IMR-90 (cell line): ENCODE results near the gene SLC25A52. TPM values are rescaled to one million over a fixed set of nuclear protein-coding genes. Genes with fewer than 3 reads are reported as not detected.

Experiments
- ATAC-seq: fragments of 200-7000 bp; cut with Tn5 transposase; 2 replicates; pipeline ENCODE4 v1.9.1; 2020; ENCODE audit warnings: low read depth, mild to moderate bottlenecking, moderate library complexity
- BruUV-seq: library from RNA; stranded (reverse); fragments of 400-500 nt; replicated peaks from 2 replicates; lab custom pipeline; 2021; lab: Mats Ljungman, UMichigan
- CTCF ChIA-PET: fragments of 300-600 bp; formaldehyde crosslinking; extraction: SDS; loops from one replicate; lab custom pipeline; 2021; ENCODE audit warnings: antibody characterized with exemption; lab: Yijun Ruan, JAX
- POLR2A ChIA-PET: fragments of 300-600 bp; sonication (Branson Sonifier 250); formaldehyde crosslinking; loops from one replicate; lab custom pipeline; 2022; ENCODE audit warnings: antibody characterized with exemption; ENCODE audit not compliant: unreplicated experiment; lab: Charles Lee
- DNase-seq: peaks from one replicate; pipeline ENCODE4 v3.0.0; 2013
- H2AFZ ChIP-seq: replicated peaks from 2 replicates; pipeline ENCODE3; 2013; ENCODE audit warnings: low read length, mild to moderate bottlenecking; ENCODE audit not compliant: poor library complexity
- H2AK5ac ChIP-seq: 2 replicates; pipeline ENCODE4 v1.6.1; 2013; ENCODE audit warnings: low read depth, low read length, inconsistent platforms
- H2AK9ac ChIP-seq: replicated peaks from 2 replicates; pipeline ENCODE3; 2013; ENCODE audit warnings: mild to moderate bottlenecking, low read depth, low read length, moderate library complexity; ENCODE audit not compliant: poor library complexity
- H2BK120ac ChIP-seq: 2 replicates; pipeline ENCODE4 v1.6.1; 2013; ENCODE audit warnings: low read depth, low read length, inconsistent platforms
- H2BK15ac ChIP-seq: 3 replicates; pipeline ENCODE4 v1.6.1; 2013; ENCODE audit warnings: low read depth, low read length, inconsistent platforms
- H2BK20ac ChIP-seq: 2 replicates; pipeline ENCODE4 v1.6.1; 2013; ENCODE audit warnings: low read depth, mild to moderate bottlenecking, inconsistent platforms, low read length, moderate library complexity
- H2BK5ac ChIP-seq: 2 replicates; pipeline ENCODE4 v1.6.1; 2013; ENCODE audit warnings: mild to moderate bottlenecking, low read depth, low read length, inconsistent platforms; ENCODE audit not compliant: poor library complexity, severe bottlenecking
- H3K14ac ChIP-seq: replicated peaks from 2 replicates; pipeline ENCODE4 v1.6.1; 2013; ENCODE audit warnings: low read depth, low read length, inconsistent platforms
- H3K18ac ChIP-seq: 2 replicates; pipeline ENCODE4 v1.6.1; 2013; ENCODE audit warnings: low read depth, low read length, control low read depth
- H3K23ac ChIP-seq: 2 replicates; pipeline ENCODE4 v1.6.1; 2013; ENCODE audit warnings: low read depth, low read length, inconsistent platforms
- H3K27ac ChIP-seq: 2 replicates; pipeline ENCODE4 v1.5.1; 2013; ENCODE audit warnings: mild to moderate bottlenecking, control low read depth, low read length; ENCODE audit not compliant: insufficient read depth
- H3K27me3 ChIP-seq: 2 replicates; pipeline ENCODE4 v1.6.1; 2013; ENCODE audit warnings: low read length; ENCODE audit not compliant: control insufficient read depth, insufficient read depth
- H3K36me3 ChIP-seq: 2 replicates; pipeline ENCODE4 v1.6.1; 2013; ENCODE audit warnings: low read length, mixed read lengths; ENCODE audit not compliant: control insufficient read depth, insufficient read depth
- H3K4ac ChIP-seq: 2 replicates; pipeline ENCODE4 v1.6.1; 2013; ENCODE audit warnings: low read depth, low read length, inconsistent platforms
- H3K4me1 ChIP-seq: 2 replicates; pipeline ENCODE4 v1.6.1; 2013; ENCODE audit warnings: low read length, mixed read lengths; ENCODE audit not compliant: control insufficient read depth, insufficient read depth
- H3K4me2 ChIP-seq: 2 replicates; pipeline ENCODE4 v1.6.1; 2013; ENCODE audit warnings: low read depth, mild to moderate bottlenecking, control low read depth, low read length, moderate library complexity
- H3K4me3 ChIP-seq: 2 replicates; pipeline ENCODE4 v1.5.1; 2013; ENCODE audit warnings: low read depth, mild to moderate bottlenecking, control low read depth, low read length, moderate library complexity; ENCODE audit not compliant: insufficient read depth
- H3K56ac ChIP-seq: 2 replicates; pipeline ENCODE4 v1.6.1; 2013; ENCODE audit warnings: low read length, inconsistent platforms; ENCODE audit not compliant: insufficient read depth; ENCODE audit errors: extremely low read depth
- H3K79me1 ChIP-seq, 2 experiments: 2 replicates each; pipeline ENCODE4 v1.6.1; 2013; ENCODE audit warnings: low read length in 2 of 2, inconsistent platforms in 1 of 2, low read depth in 1 of 2
- H3K9ac ChIP-seq: 2 replicates; pipeline ENCODE4 v1.6.1; 2013; ENCODE audit warnings: low read depth, low read length, control low read depth
- H3K9me1 ChIP-seq: 2 replicates; pipeline ENCODE4 v1.6.1; 2013; ENCODE audit warnings: low read length, inconsistent platforms; ENCODE audit not compliant: insufficient read depth
- H3K9me3 ChIP-seq: 2 replicates; pipeline ENCODE4 v1.6.1; 2013; ENCODE audit warnings: low read length; ENCODE audit not compliant: control insufficient read depth, insufficient read depth
- H4K20me1 ChIP-seq: 2 replicates; pipeline ENCODE4 v1.6.1; 2013; ENCODE audit warnings: low read length, inconsistent platforms; ENCODE audit not compliant: insufficient read depth
- H4K5ac ChIP-seq: 2 replicates; pipeline ENCODE4 v1.6.1; 2013; ENCODE audit warnings: mild to moderate bottlenecking, low read depth, low read length, control low read depth
- H4K8ac ChIP-seq, 2 experiments: 2 replicates each; pipeline ENCODE4 v1.6.1; 2013; ENCODE audit warnings: low read depth in 2 of 2, low read length in 2 of 2, control low read depth in 1 of 2, inconsistent platforms in 1 of 2
- H4K91ac ChIP-seq: 2 replicates; pipeline ENCODE4 v1.6.1; 2013; ENCODE audit warnings: low read depth, low read length, inconsistent platforms; ENCODE audit not compliant: insufficient read depth
- BHLHE40 ChIP-seq: fragments of 150-350 bp; IDR thresholded peaks from 2 replicates; pipeline ENCODE4 v1.6.1; 2016; ENCODE audit warnings: mild to moderate bottlenecking, low read depth, low read length
- CEBPB ChIP-seq: IDR thresholded peaks from 2 replicates; pipeline ENCODE4 v1.6.1; 2012; ENCODE audit warnings: low read depth, low read length, improper control_type of control experiment
- CHD1 ChIP-seq: IDR thresholded peaks from 2 replicates; pipeline ENCODE4 v1.6.1; 2012; ENCODE audit warnings: low read depth, low read length, improper control_type of control experiment
- CTCF ChIP-seq: conservative IDR thresholded peaks from 2 replicates; pipeline ENCODE4 v1.5.1; 2012; ENCODE audit warnings: mild to moderate bottlenecking, low read depth, low read length, improper control_type of control experiment
- ELK1 ChIP-seq: fragments of 150-350 bp; IDR thresholded peaks from 2 replicates; pipeline ENCODE4 v1.6.1; 2016; ENCODE audit warnings: low read depth, mild to moderate bottlenecking, low read length, moderate library complexity, borderline replicate concordance
- FOS ChIP-seq: fragments of 150-350 bp; IDR thresholded peaks from 2 replicates; pipeline ENCODE4 v1.6.1; 2016; ENCODE audit warnings: low read depth, low read length
- MAFK ChIP-seq: IDR thresholded peaks from 2 replicates; pipeline ENCODE4 v1.6.1; 2012; ENCODE audit warnings: low read depth, low read length, improper control_type of control experiment
- MAZ ChIP-seq: IDR thresholded peaks from 2 replicates; pipeline ENCODE4 v1.6.1; 2012; ENCODE audit warnings: low read depth, mild to moderate bottlenecking, low read length, improper control_type of control experiment, moderate library complexity, borderline replicate concordance
- MXI1 ChIP-seq: IDR thresholded peaks from 2 replicates; pipeline ENCODE4 v1.6.1; 2012; ENCODE audit warnings: low read depth, mild to moderate bottlenecking, low read length, moderate library complexity, borderline replicate concordance
- NFE2L2 ChIP-seq: fragments of 150-350 bp; IDR thresholded peaks from 2 replicates; pipeline ENCODE4 v1.6.1; 2016; ENCODE audit warnings: low read depth, mild to moderate bottlenecking, low read length
- POLR2A ChIP-seq: IDR thresholded peaks from 2 replicates; pipeline ENCODE4 v1.6.1; 2012; ENCODE audit warnings: mild to moderate bottlenecking, low read depth, low read length
- RAD21 ChIP-seq: IDR thresholded peaks from 2 replicates; pipeline ENCODE4 v1.6.1; 2012; ENCODE audit warnings: low read length, improper control_type of control experiment
- RCOR1 ChIP-seq: IDR thresholded peaks from 2 replicates; pipeline ENCODE4 v1.6.1; 2012; ENCODE audit warnings: mild to moderate bottlenecking, low read length, improper control_type of control experiment; ENCODE audit not compliant: insufficient replicate concordance
- RFX5 ChIP-seq: IDR thresholded peaks from 2 replicates; pipeline ENCODE4 v1.8.0; 2012; ENCODE audit warnings: low read depth, mild to moderate bottlenecking, low read length, moderate library complexity
- SMC3 ChIP-seq: fragments of 150-350 bp; IDR thresholded peaks from 2 replicates; pipeline ENCODE4 v1.6.1; 2016; ENCODE audit warnings: low read depth, mild to moderate bottlenecking, antibody characterized with exemption, low read length, moderate library complexity
- USF2 ChIP-seq: fragments of 150-350 bp; IDR thresholded peaks from 2 replicates; pipeline ENCODE4 v1.6.1; 2017; ENCODE audit warnings: mild to moderate bottlenecking, antibody characterized with exemption, low read length, low read depth
- WGBS, 2 experiments: methylation state at CpG; one replicate each; pipeline versions ENCODE4 v1.1.5 to v1.1.7; 2013; ENCODE audit warnings: missing lambda C conversion rate in 2 of 2; ENCODE audit not compliant: insufficient read length in 1 of 2; ENCODE audit errors: extremely low coverage in 2 of 2; 5-methylcytosine and 5-hydroxymethylcytosine counted together
- dilution Hi-C: fragments of 300-500 bp; cut with HindIII; formaldehyde crosslinking; loops from one replicate; pipeline ENCODE4 v1.14.3; 2018; ENCODE audit warnings: low sequenced_read_pairs; ENCODE audit not compliant: unreplicated experiment
- in situ Hi-C: fragments of 300-500 bp; cut with MboI; formaldehyde crosslinking; loops from 3 replicates; pipeline ENCODE4 v1.14.3; 2019; ENCODE audit warnings: low sequenced_read_pairs, inconsistent platforms, mixed read lengths
- intact Hi-C: fragments of 100-400 bp; cut with micrococcal nuclease; formaldehyde crosslinking; loops from 2 replicates; pipeline ENCODE4 v1.10.0; 2022
- polyA plus RNA-seq, 3 experiments: library from polyadenylated mRNA; depleted of rRNA; stranded (reverse); fragments of >200 nt; gene quantifications; 2 replicates each; pipeline ENCODE4 v1.2.3, GENCODE V29; 2012; ENCODE audit warnings: low replicate concordance in 1 of 3
- total RNA-seq: library from RNA; depleted of rRNA; stranded (reverse); fragments of >200 nt; gene quantifications from 2 replicates; pipeline ENCODE4 v1.2.3, GENCODE V29; 2012

The SLC25A52 gene
- total and polyA plus RNA-seq, 2 of the 4 experiments (the other 2 are of a cell fraction) = not detected

- Histone ChIP-seq H3K9me1 (no peaks in the 10 kb centered on the region), H3K4me3 (no peak overlapping the region)
- CTCF ChIA-PET = no interaction called here
These were observed 13.8 kb upstream of the SLC25A52 start for GRCh38 chr18:31774477-31774785.

More at GRCh38 chr18:31774477-31774785, 13.8 kb upstream of the SLC25A52 start:
- Histone ChIP-seq H3K23ac (no peak overlapping the region), H3K79me1 (no peaks in the 10 kb centered on the region), H3K9ac (no peak overlapping the region), H3K4me1 (no peaks in the 10 kb centered on the region), H4K20me1 (no peaks in the 10 kb centered on the region), H3K18ac (no peak overlapping the region), H3K27ac (no peak overlapping the region), H3K4me2 (no peak overlapping the region), H3K9me3 (0 out of 2 replicates have a peak, but pooled peaks cover 2% of the 10 kb centered on the region), H2BK120ac (no peak overlapping the region), H3K14ac (no peak overlapping the region), H2AK9ac (no peak overlapping the region), H2AK5ac (no peak overlapping the region), H4K8ac (no peak overlapping the region), H2BK15ac (no peak overlapping the region), H2AFZ (no peak overlapping the region), H2BK20ac (no peak overlapping the region), H4K5ac (no peak overlapping the region), H3K27me3 (no peaks in the 10 kb centered on the region), H3K36me3 (no peaks in the 10 kb centered on the region), H2BK5ac (no peak overlapping the region), H3K56ac (no peak overlapping the region), H4K91ac (no peak overlapping the region), H3K4ac (no peak overlapping the region)
- POLR2A ChIA-PET = no interaction called here
- ATAC-seq (no peak), DNase-seq (no peak)
- dilution Hi-C loops = no loop called here
- BruUV-seq = no TSS peak
- TF ChIP-seq RCOR1 (no peak), POLR2A (no peak), RAD21 (no peak), BHLHE40 (no peak), MAZ (no peak), USF2 (no peak), FOS (no peak), ELK1 (no peak), NFE2L2 (no peak), MAFK (no peak), MXI1 (no peak), CTCF (no peak), RFX5 (no peak), CHD1 (no peak), SMC3 (no peak), CEBPB (no peak)
- in situ Hi-C loops = no loop called here
- intact Hi-C loops = no loop called here
- WGBS, 2 experiments = no CpG with 5 or more reads among the region's 2 CpGs
